Effector memory CD4-positive, alpha-beta T cell (primary cell): ENCODE results near the gene PHF10.
"Not testable (repeated sequence)": the region's sequence is repeated elsewhere in the genome, so short reads cannot be mapped to it uniquely, and the experiment has no call there.

Experiments
- DNase-seq, 3 donors: peaks; one replicate each; pipeline ENCODE4 v3.0.0-alpha.2; 2020
- H3K27ac ChIP-seq: 2 replicates; pipeline ENCODE4 v1.7.0; 2013; ENCODE audit warnings: mild to moderate bottlenecking, low read length, moderate library complexity; ENCODE audit not compliant: insufficient read depth, poor library complexity, severe bottlenecking
- H3K27me3 ChIP-seq: replicated peaks from 2 replicates; pipeline ENCODE4 v1.7.0; 2013; ENCODE audit warnings: mild to moderate bottlenecking, low read length; ENCODE audit not compliant: insufficient read depth, control insufficient read depth, poor library complexity, severe bottlenecking
- H3K36me3 ChIP-seq: 2 replicates; pipeline ENCODE4 v1.7.0; 2013; ENCODE audit warnings: mild to moderate bottlenecking, low read length, moderate library complexity; ENCODE audit not compliant: control insufficient read depth, insufficient read depth
- H3K4me1 ChIP-seq: 2 replicates; pipeline ENCODE4 v1.7.0; 2013; ENCODE audit warnings: low read length, mild to moderate bottlenecking; ENCODE audit not compliant: control insufficient read depth, insufficient read depth, poor library complexity, severe bottlenecking
- H3K4me3 ChIP-seq: 2 replicates; pipeline ENCODE4 v1.7.0; 2013; ENCODE audit warnings: low read length, low read depth, mild to moderate bottlenecking; ENCODE audit not compliant: insufficient read depth, poor library complexity, severe bottlenecking
- H3K9me3 ChIP-seq: 2 replicates; pipeline ENCODE4 v1.7.0; 2013; ENCODE audit warnings: mild to moderate bottlenecking, low read length, moderate library complexity; ENCODE audit not compliant: control insufficient read depth
- total RNA-seq, 3 donors: gene quantifications; one replicate each; lab custom pipeline; 2026; lab: John Stamatoyannopoulos, UW

Gene PHF10
- total RNA-seq, result 69.2 to 109 (median 83.8) reads per million in 3 donors

DNA sequence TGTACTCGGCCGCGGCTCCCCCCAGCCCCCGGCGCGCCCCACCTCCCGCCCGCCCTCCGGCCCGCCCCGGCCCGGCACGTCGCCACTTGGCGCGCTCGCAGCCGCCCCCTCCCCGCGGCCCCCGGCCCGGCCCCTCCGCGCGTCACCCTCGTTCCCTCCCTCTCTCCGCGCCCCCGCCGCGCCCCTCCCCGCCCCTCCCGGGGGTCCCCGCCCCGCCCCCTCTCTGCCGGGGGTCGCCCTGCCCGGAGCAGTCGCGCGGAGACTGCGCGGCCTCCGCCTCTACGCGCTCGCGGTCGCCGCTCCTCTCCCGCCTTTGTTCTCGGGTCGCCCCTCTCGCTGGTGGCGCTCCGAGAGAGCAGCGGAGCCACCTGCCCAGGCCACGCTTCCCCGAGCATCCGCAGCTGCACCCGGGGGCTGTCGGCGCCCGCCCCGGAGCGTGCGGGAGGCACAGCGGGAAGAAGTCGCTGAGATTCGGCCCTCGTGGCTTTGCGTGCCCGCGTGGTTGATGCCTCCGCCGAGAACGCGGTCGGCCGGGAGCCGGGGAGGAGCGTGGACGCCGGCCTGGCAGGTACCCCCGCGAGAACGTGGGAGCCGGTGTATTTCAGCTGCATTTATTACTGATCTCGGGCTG, at the start of gene PHF10:
Gene PHF10 (minus strand): TSS at position 7 of the 631 bp plus-strand sequence. CDS start 569 bp downstream, outside the sequence.
- peak; percentile 51 to 61 (median 55) for DNase-seq
- H3K36me3 ChIP-seq, result no peaks in the 10 kb centered on the region
- peak within 1 kb of the TSS; percentile 90 for H3K27ac ChIP-seq
- peaks cover 11% of the 10 kb centered on the region for H3K4me1 ChIP-seq
- no peaks in the 10 kb centered on the region for H3K9me3 ChIP-seq
- peak within 1 kb of the TSS; percentile 84 for H3K4me3 ChIP-seq
- no peaks in the 10 kb centered on the region for H3K27me3 ChIP-seq

DNA sequence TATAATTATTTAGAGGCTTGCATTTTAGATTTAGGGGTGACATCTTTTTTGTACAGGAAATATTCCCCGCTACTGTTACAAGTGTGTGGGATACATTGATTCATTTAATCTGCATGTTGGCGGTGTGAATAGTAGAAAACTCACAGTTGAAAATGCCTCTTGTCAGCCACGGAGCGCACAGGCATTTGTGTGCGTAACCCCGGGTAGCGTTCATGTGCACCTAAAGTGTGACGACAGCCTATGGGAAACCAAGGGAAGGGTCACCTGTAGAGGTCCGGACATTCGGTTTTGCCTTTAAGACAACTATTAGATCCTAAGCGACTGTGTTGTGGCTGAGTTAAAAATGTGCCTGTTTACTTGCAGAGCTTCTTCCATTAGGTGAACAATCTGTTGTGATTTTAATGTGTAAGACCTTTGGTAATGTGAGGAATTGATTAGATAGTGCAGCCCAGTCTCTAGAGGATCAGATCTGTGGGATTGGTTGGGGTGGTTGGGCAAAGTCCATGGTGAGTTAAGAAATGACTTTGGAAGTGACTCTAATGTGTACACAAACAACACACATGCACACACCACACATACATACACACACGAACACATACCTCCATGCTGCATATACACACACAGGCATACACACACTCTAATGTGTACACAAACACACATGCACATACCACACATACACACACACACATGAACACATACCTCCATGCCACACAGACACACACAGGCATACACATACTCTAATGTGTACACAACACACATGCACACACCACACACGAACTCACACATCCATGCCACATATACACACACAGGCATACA, 42.8 kb upstream of the PHF10 start:
- no peaks in the 10 kb centered on the region for H3K9me3 ChIP-seq
- no peak overlapping the region for H3K27ac ChIP-seq
- no peak overlapping the region for H3K4me3 ChIP-seq
- peaks cover 29% of the 10 kb centered on the region for H3K36me3 ChIP-seq
- H3K27me3 ChIP-seq, result no peaks in the 10 kb centered on the region
- H3K4me1 ChIP-seq, result no peaks in the 10 kb centered on the region
- DNase-seq, result no peak

DNA sequence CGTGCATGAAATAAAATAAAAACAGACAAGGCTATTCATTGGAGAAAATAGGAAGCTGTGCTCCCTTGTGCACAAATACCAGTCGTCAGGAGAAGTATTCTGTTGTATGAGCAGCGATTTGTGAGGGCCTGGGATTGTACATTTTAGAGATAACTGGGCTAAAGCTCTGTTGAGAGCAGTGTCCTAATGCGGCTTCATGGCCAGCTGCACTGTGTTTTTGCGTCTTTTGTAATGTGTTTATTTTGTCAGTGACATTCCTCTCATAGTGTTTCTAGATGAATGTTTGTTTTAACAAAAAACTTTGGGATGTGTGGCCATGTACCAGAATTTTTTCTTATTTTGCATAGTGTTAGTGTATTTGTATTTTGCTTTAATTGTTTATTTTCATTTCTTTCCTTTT, 41.9 kb upstream of the PHF10 start:
- Histone ChIP-seq H3K4me3 (no peak overlapping the region), H3K27ac (no peak overlapping the region), H3K4me1 (no peaks in the 10 kb centered on the region), H3K9me3 (no peaks in the 10 kb centered on the region), H3K27me3 (no peaks in the 10 kb centered on the region), H3K36me3 (peaks cover 26% of the 10 kb centered on the region)
- DNase-seq, result no peak

DNA sequence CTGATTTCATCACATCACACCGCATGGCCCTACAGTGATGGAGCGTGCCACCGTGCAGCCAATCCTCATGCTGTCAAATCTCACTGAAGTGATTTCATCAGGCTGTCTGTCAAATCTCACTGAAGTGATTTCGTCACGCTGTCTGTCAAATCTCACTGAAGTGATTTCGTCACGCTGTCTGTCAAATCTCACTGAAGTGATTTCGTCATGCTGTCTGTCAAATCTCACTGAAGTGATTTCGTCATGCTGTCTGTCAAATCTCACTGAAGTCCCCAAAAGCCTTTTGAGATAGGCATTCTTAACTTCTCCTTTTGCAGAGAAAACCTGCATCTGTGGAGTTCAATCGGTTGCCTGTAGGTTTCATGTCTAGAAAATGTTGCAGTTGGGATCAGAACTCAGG, 41.5 kb upstream of the PHF10 start:
- H3K27ac ChIP-seq, H3K4me1 ChIP-seq, H3K9me3 ChIP-seq, H3K27me3 ChIP-seq, DNase-seq, H3K4me3 ChIP-seq: not testable (repeated sequence)
- peaks cover 30% of the 10 kb centered on the region for H3K36me3 ChIP-seq

DNA sequence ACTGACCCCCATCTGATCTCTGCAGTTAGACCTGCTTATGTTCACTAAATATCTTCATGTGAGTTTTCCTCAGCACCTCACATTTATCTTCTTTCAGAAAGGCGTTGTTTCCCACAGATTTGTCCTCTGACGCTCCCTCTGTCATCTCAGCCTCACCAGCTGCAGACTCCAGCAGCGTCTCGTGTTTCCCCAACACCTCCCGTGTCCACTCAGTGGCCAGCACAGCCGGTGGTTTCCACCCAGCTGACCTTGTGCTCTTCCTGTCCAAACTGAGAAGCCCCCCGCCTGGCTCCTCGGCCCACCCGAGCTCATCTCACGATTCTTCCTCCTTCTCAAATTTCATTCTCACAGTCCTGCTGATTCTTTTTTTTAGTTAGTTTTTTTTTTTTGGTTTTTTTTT, 39.6 kb upstream of the PHF10 start:
- no peaks in the 10 kb centered on the region for H3K4me1 ChIP-seq
- no peak for DNase-seq
- peaks cover 42% of the 10 kb centered on the region for H3K36me3 ChIP-seq
- no peaks in the 10 kb centered on the region for H3K27me3 ChIP-seq
- H3K27ac ChIP-seq, result no peak overlapping the region
- no peaks in the 10 kb centered on the region for H3K9me3 ChIP-seq
- H3K4me3 ChIP-seq, result no peak overlapping the region

DNA sequence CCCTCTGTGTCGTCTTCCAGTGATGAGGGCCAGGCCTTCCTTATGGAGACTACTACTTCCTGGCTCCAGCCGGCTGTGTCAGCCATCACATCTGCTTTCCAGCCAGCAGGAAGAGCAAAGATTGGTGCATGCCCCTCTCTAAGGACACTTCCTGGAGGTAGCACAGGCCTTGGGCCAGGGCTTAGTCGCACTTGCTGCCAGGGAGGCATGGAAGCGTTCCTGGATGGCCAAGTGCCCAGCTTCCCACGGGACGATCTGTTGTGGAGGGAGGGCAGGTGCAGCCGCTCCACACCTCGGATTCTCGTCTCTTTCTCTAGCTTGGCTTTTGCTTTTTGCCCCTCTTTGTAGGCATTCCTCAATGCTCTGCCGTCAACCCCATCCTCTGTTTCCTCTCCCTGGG, 39.0 kb upstream of the PHF10 start:
- peaks cover 39% of the 10 kb centered on the region for H3K36me3 ChIP-seq
- H3K4me3 ChIP-seq, result no peak overlapping the region
- H3K27ac ChIP-seq, result no peak overlapping the region
- no peaks in the 10 kb centered on the region for H3K9me3 ChIP-seq
- H3K27me3 ChIP-seq, result no peaks in the 10 kb centered on the region
- no peak for DNase-seq
- H3K4me1 ChIP-seq, result no peaks in the 10 kb centered on the region

DNA sequence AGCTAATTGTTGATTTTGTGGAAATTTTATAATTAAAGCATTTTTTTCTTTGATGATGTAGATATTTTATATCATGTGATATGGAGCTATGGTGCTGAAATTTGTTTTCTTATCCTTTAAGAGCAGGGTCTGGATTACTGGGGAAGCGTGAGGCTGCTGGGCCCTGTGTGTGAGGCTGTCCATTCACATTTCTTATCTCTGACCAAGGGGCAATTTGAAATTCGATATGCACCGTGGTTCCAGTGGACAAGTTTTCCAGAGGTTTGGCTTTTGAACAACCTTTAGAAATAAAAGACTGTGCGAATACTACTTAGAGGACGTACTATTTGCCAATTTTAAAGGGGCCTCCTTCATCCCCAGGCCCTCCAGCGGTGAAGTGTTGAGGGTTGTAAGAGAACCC, 30.9 kb upstream of the PHF10 start:
- H3K4me3 ChIP-seq, result no peak overlapping the region
- no peak overlapping the region for H3K27ac ChIP-seq
- DNase-seq, result no peak
- H3K4me1 ChIP-seq, result peaks cover 5% of the 10 kb centered on the region
- H3K36me3 ChIP-seq, result peaks cover 9% of the 10 kb centered on the region
- H3K27me3 ChIP-seq, result no peaks in the 10 kb centered on the region
- no peaks in the 10 kb centered on the region for H3K9me3 ChIP-seq

DNA sequence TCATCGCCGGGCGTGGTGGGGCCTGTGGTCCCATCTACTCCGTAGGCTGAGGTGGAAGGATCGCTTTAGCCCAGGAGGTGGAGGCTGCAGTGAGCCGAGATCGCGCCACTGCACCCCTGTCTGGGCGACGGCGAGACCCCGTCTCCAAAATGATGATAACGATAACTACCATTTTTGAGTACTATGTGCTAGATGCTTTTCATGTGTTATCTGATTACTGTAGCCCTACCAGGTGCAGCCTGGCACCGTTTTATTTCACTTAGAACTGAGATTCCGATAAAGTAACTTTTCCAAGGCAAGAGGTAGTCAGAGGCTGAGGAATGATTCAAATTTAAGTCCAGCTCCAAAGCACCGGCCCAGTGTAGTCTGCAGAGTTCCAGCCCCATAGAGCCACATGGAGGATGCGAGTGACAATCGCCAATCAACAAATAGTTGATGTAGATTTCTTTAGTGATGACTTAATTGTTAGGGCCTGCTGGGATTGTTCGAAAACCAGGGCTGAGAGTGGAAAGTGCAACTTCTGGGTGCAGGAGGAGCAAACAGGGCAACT, 27.8 kb upstream of the PHF10 start:
- Histone ChIP-seq H3K27me3 (no peaks in the 10 kb centered on the region), H3K36me3 (no peaks in the 10 kb centered on the region), H3K4me3 (peak overlapping the region; percentile 71), H3K4me1 (peaks cover 8% of the 10 kb centered on the region), H3K27ac (peak overlapping the region; percentile 81), H3K9me3 (no peaks in the 10 kb centered on the region)
- DNase-seq, result no peak

DNA sequence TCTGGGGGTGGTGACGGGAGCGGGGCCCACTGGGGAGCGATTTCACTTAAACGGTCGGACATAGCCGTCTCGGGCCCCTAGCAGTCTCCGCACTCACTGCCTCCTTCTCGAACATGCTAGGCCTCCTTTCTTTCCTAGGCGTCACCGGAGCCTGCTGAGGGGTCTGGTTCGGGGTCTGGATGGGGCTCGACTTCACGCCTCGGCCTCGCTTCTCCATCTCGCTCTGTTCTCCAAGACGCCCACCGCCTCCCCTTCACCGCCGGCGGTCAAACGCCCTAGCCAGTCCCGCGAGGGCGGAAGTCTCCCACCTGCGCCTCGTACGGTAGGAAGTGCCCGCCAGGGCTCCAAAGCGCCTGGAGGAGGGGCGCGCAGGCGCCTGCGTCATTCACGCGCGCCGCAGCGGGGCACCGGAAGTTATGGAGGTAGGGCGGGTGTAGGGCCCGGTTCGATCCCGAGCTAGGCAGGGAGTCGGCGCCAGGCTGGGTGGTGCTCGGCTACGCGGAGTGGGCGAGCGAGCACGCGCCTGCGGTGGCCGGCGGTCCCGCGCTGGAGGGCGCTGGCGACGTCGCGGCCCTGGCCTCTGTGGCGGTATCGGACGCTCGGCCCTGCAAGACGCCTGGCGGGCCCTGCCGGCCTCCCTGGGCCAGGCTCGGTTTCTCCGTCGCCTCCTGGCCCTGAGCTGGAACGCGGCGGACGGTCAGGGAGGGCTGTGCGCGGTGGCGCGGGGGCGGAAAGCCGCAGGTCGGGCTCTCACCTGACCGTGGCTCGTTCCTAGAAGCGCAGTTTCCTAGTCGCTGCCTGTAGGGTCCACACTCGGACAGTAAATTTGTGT, 27.2 kb upstream of the PHF10 start, which contains the start of the genes DYNLT2 and ERMARD:
Gene DYNLT2 (minus strand): TSS at position 331 of the 832 bp plus-strand sequence. CDS start 114 bp downstream, at position 217.
Gene ERMARD (plus strand): TSS at position 381 of the 832 bp plus-strand sequence. CDS start 36 bp downstream, at position 417.
- DNase-seq, result peak; percentile 86 to 90 (median 89)
- Histone ChIP-seq H3K4me3 (peak within 1 kb of the TSS; percentile 71), H3K4me1 (peaks cover 8% of the 10 kb centered on the region), H3K36me3 (no peaks in the 10 kb centered on the region), H3K27me3 (no peaks in the 10 kb centered on the region), H3K9me3 (no peaks in the 10 kb centered on the region), H3K27ac (peak within 1 kb of the TSS; percentile 81)
